Measurements from ENCODE around the gene GRID1. TPM values are rescaled to one million over a fixed set of nuclear protein-coding genes. Genes with fewer than 3 reads are reported as not detected.

Gene GRID1
- polyA plus RNA-seq, 1 of the 3 experiments (the other 2 are of a cell fraction), result 0.13 TPM

GRCh38 chr10:86200867-86201266, 165.7 kb downstream of the GRID1 start (continued):
- TF ChIP-seq, protein P1, sequence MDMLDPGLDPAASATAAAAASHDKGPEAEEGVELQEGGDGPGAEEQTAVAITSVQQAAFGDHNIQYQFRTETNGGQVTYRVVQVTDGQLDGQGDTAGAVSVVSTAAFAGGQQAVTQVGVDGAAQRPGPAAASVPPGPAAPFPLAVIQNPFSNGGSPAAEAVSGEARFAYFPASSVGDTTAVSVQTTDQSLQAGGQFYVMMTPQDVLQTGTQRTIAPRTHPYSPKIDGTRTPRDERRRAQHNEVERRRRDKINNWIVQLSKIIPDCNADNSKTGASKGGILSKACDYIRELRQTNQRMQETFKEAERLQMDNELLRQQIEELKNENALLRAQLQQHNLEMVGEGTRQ (IDR thresholded peaks at IDR 0.05; ENCODE audit: borderline replicate concordance, low read depth, low read length), result no peak
- TF ChIP-seq SMC3 (IDR thresholded peaks at IDR 0.05; ENCODE audit: low read depth, low read length), result no peak
- TF ChIP-seq MXI1 (IDR thresholded peaks at IDR 0.05; ENCODE audit: low read depth, low read length), result no peak
- TF ChIP-seq TAF1 (IDR thresholded peaks at IDR 0.05; ENCODE audit: borderline replicate concordance, low read depth, low read length), result no peak
- no peak for TF ChIP-seq IRF3 (IDR thresholded peaks at IDR 0.05; ENCODE audit: low read depth, low read length)
- no peak for TF ChIP-seq GABPA (IDR thresholded peaks at IDR 0.05; ENCODE audit: low read depth)
- no peak for TF ChIP-seq NFIC (IDR thresholded peaks at IDR 0.05; ENCODE audit: borderline replicate concordance)
- TF ChIP-seq, protein P2, sequence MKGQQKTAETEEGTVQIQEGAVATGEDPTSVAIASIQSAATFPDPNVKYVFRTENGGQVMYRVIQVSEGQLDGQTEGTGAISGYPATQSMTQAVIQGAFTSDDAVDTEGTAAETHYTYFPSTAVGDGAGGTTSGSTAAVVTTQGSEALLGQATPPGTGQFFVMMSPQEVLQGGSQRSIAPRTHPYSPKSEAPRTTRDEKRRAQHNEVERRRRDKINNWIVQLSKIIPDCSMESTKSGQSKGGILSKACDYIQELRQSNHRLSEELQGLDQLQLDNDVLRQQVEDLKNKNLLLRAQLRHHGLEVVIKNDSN (IDR thresholded peaks at IDR 0.05; ENCODE audit: borderline replicate concordance, low read depth), result no peak
- no peak for TF ChIP-seq FOSL2 (IDR thresholded peaks at IDR 0.05; ENCODE audit: borderline replicate concordance, low read depth)

DNA sequence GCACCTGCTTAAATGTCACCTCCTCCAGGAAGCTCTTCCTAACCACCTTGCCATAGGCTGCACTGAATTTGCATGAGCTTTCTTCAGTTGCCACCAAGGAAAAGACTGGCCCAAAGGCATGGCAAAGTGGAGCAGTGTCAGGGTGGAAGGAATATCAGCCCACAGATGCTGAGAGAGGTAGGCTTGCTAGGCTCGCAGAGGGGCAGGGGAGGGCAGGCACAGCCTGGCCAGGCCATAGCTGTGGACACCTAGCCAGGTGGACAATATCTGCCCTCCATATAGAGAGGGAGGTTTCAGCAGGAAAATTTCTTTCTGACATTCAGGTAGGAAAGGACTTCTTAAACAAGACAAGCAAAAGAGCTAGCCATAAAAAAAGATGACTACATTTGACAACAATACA, 166.3 kb downstream of the GRID1 start:
- CTCF ChIA-PET, result no interaction called here
- 27% methylated on average over 1 of the region's 1 CpG for WGBS (ENCODE audit: low lambda C conversion rate)
- no peak overlapping the region for H3K9ac ChIP-seq

More for the DNA sequence above, 166.3 kb downstream of the GRID1 start:
- Histone ChIP-seq H4K20me1 (ENCODE audit: insufficient read depth) (no peaks in the 10 kb centered on the region), H3K4me1 (ENCODE audit: control insufficient read depth in 1 of 2, insufficient read depth in 2 of 2, low read depth in 1 of 2, low read length in 1 of 2) (no peaks in the 10 kb centered on the region; a peak in 1 of 4 replicates), H3K36me3 (replicated peaks in 1 of 2; ENCODE audit: control insufficient read depth in 1 of 2, insufficient read depth in 2 of 2, low read length in 1 of 2) (no peaks in the 10 kb centered on the region), H3F3A (replicated peaks; ENCODE audit: insufficient read depth) (no peaks in the 10 kb centered on the region), H3K79me2 (ENCODE audit: insufficient read depth) (no peaks in the 10 kb centered on the region), H3K9me3 (no peaks in the 10 kb centered on the region), H3K4me2 (no peak overlapping the region), H3K9me2 (no peaks in the 10 kb centered on the region), H3K27me3 (ENCODE audit: insufficient read depth) (no peaks in the 10 kb centered on the region), H3K27ac (ENCODE audit: low read depth in 2 of 2, low read length in 1 of 2) (no peak overlapping the region), H3K4me3 (ENCODE audit: low read depth in 2 of 2, low read length in 1 of 2) (no peak overlapping the region), H2AFZ (ENCODE audit: low read depth) (no peak overlapping the region)
- no peak for TF ChIP-seq EP300 (IDR thresholded peaks at IDR 0.05; ENCODE audit: borderline replicate concordance in 1 of 2, low read depth in 1 of 2, low read length in 1 of 2)
- TF ChIP-seq, protein P3, sequence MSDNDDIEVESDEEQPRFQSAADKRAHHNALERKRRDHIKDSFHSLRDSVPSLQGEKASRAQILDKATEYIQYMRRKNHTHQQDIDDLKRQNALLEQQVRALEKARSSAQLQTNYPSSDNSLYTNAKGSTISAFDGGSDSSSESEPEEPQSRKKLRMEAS (IDR thresholded peaks at IDR 0.05; ENCODE audit: low read depth), result no peak
- TF ChIP-seq, protein P2 (IDR thresholded peaks at IDR 0.05; ENCODE audit: borderline replicate concordance, low read depth), result no peak
- TF ChIP-seq TEAD4 (IDR thresholded peaks at IDR 0.05; ENCODE audit: borderline replicate concordance, insufficient read depth), result no peak
- TF ChIP-seq FOXM1 (IDR thresholded peaks at IDR 0.05; ENCODE audit: low read depth), result no peak
- TF ChIP-seq, protein P1 (IDR thresholded peaks at IDR 0.05; ENCODE audit: borderline replicate concordance, low read depth, low read length), result no peak
- no peak for TF ChIP-seq RFX5 (IDR thresholded peaks at IDR 0.05; ENCODE audit: low read length)
- TF ChIP-seq NFIC (IDR thresholded peaks at IDR 0.05; ENCODE audit: borderline replicate concordance), result no peak
- no peak for TF ChIP-seq IRF3 (IDR thresholded peaks at IDR 0.05; ENCODE audit: low read depth, low read length)
- no peak for TF ChIP-seq TCF12 (IDR thresholded peaks at IDR 0.05)
- no peak for TF ChIP-seq ZBTB33 (IDR thresholded peaks at IDR 0.05; ENCODE audit: borderline replicate concordance, low read depth)
- TF ChIP-seq CHD2 (IDR thresholded peaks at IDR 0.05; ENCODE audit: low read length, partially characterized antibody), result no peak
- TF ChIP-seq MEF2A (IDR thresholded peaks at IDR 0.05; ENCODE audit: borderline replicate concordance, low read depth), result no peak
- POLR2A ChIA-PET, result no interaction called here
- no peak for DNase-seq
